ENCODE data around the gene TYRP1. TPM values are rescaled to one million over a fixed set of nuclear protein-coding genes. Genes with fewer than 3 reads are reported as not detected.

TYRP1 gene, protein sequence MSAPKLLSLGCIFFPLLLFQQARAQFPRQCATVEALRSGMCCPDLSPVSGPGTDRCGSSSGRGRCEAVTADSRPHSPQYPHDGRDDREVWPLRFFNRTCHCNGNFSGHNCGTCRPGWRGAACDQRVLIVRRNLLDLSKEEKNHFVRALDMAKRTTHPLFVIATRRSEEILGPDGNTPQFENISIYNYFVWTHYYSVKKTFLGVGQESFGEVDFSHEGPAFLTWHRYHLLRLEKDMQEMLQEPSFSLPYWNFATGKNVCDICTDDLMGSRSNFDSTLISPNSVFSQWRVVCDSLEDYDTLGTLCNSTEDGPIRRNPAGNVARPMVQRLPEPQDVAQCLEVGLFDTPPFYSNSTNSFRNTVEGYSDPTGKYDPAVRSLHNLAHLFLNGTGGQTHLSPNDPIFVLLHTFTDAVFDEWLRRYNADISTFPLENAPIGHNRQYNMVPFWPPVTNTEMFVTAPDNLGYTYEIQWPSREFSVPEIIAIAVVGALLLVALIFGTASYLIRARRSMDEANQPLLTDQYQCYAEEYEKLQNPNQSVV
- total RNA-seq, result 1.1 TPM in 1 of 2 replicates, not detected in the other

GRCh38 chr9:12693141-12693540 lies at the start of gene TYRP1:
Gene TYRP1, plus strand, starts transcription at chr9:12693385. Its CDS starts 612 bp downstream, at chr9:12693997.

Other genes with a start within 250 kb of the TYRP1 start
- gene LURAP1L, start 81.6 kb downstream of the TYRP1 start, total RNA-seq, result 8.0 and 8.1 TPM in 2 replicates